Endothelial cell (in vitro differentiated cells): ENCODE measurements around the gene RALY. TPM values are rescaled to one million over a fixed set of nuclear protein-coding genes. Genes with fewer than 3 reads are reported as not detected.

Experiments used
- DNase-seq: peaks from one replicate; pipeline ENCODE4 v3.0.0; 2021; ENCODE audit warnings: low spot score
- H3K27ac Mint-ChIP-seq: one replicate; pipeline ENCODE4 v1.8.0; 2021; ENCODE audit warnings: mixed read lengths, inconsistent platforms; ENCODE audit not compliant: unreplicated experiment
- H3K27me3 Mint-ChIP-seq: one replicate; pipeline ENCODE4 v1.8.0; 2021; ENCODE audit warnings: mild to moderate bottlenecking, moderate library complexity, mixed read lengths, inconsistent platforms; ENCODE audit not compliant: unreplicated experiment
- H3K36me3 Mint-ChIP-seq: one replicate; pipeline ENCODE4 v1.8.0; 2021; ENCODE audit warnings: mild to moderate bottlenecking, low read depth, mixed read lengths, inconsistent platforms; ENCODE audit not compliant: unreplicated experiment
- H3K4me1 Mint-ChIP-seq: one replicate; pipeline ENCODE4 v1.8.0; 2021; ENCODE audit warnings: mild to moderate bottlenecking, mixed read lengths, inconsistent platforms; ENCODE audit not compliant: unreplicated experiment
- H3K4me3 Mint-ChIP-seq: one replicate; pipeline ENCODE4 v1.8.0; 2021; ENCODE audit warnings: mild to moderate bottlenecking, mixed read lengths, inconsistent platforms; ENCODE audit not compliant: unreplicated experiment
- H3K9me3 Mint-ChIP-seq: one replicate; pipeline ENCODE4 v1.8.0; 2021; ENCODE audit warnings: mixed read lengths, inconsistent platforms; ENCODE audit not compliant: unreplicated experiment
- total RNA-seq: library from RNA; stranded (reverse); fragmentation: NEBNext Ultra II Directional; extraction: Animal tissue kit (Norgen Biotek cat#: 25700); gene quantifications from one replicate; pipeline ENCODE4 v1.2.1, GENCODE V29; 2021; ENCODE audit not compliant: unreplicated experiment
- TF ChIP-seq, protein P1 (sequence below): fragments of 200-600 bp; sonication (generic); IDR thresholded peaks from one replicate; pipeline ENCODE4 v1.5.0; 2021; ENCODE audit warnings: antibody characterized with exemption; ENCODE audit not compliant: unreplicated experiment

The RALY gene
- total RNA-seq, 1 donor from 2014 or later, result 168 TPM

DNA sequence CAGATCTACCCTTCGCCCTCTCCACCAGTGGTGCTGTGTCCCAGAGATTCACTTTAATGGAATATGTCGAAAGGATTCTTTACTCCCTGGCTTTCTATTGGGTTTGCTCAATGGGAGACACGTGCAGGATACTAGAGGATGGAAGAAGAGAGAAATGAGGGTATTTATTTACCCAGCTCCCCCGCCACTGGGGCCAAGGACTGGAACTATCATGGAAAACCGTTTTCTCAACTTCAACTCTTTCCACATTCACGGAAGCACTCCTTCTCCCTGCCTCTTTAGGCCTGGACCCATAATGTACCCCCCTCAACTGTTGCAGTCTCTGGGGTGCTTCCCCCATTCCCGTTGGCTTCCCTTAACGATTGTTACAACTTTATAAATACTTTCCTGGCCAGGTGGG, 26.6 kb upstream of the RALY start:
- DNase-seq, result no peak
- H3K27me3 Mint-ChIP-seq, result no peaks in the 10 kb centered on the region
- H3K27ac Mint-ChIP-seq, result no peak overlapping the region
- peaks cover 15% of the 10 kb centered on the region for H3K4me1 Mint-ChIP-seq
- no peaks in the 10 kb centered on the region for H3K36me3 Mint-ChIP-seq
- H3K4me3 Mint-ChIP-seq, result no peak overlapping the region
- H3K9me3 Mint-ChIP-seq, result no peaks in the 10 kb centered on the region
- TF ChIP-seq, protein P1, sequence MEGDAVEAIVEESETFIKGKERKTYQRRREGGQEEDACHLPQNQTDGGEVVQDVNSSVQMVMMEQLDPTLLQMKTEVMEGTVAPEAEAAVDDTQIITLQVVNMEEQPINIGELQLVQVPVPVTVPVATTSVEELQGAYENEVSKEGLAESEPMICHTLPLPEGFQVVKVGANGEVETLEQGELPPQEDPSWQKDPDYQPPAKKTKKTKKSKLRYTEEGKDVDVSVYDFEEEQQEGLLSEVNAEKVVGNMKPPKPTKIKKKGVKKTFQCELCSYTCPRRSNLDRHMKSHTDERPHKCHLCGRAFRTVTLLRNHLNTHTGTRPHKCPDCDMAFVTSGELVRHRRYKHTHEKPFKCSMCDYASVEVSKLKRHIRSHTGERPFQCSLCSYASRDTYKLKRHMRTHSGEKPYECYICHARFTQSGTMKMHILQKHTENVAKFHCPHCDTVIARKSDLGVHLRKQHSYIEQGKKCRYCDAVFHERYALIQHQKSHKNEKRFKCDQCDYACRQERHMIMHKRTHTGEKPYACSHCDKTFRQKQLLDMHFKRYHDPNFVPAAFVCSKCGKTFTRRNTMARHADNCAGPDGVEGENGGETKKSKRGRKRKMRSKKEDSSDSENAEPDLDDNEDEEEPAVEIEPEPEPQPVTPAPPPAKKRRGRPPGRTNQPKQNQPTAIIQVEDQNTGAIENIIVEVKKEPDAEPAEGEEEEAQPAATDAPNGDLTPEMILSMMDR, result no peak

DNA sequence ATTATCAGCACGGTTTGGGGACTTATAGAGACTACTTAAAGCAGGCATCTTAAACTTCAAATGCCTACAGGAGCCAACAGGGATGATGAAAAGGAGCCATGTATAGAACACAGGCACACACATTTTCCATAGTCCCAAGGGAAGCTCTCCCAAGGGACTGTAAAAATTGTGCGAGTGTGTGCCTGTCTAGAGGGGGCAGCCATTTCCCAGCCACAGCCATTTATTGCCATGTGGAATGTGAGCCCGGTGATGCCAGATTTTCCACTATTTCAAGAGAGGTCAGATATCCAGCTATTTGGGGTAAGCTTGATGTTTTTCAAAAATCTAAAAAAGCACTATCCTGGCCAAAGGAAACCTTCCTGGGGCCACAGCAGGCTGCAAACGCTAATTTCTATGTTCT, 24.1 kb upstream of the RALY start:
- Mint-ChIP-seq H3K27ac (no peak overlapping the region), H3K9me3 (no peaks in the 10 kb centered on the region), H3K27me3 (no peaks in the 10 kb centered on the region), H3K36me3 (no peaks in the 10 kb centered on the region), H3K4me1 (peaks cover 7% of the 10 kb centered on the region), H3K4me3 (no peak overlapping the region)
- TF ChIP-seq, protein P1, result no peak
- no peak for DNase-seq

DNA sequence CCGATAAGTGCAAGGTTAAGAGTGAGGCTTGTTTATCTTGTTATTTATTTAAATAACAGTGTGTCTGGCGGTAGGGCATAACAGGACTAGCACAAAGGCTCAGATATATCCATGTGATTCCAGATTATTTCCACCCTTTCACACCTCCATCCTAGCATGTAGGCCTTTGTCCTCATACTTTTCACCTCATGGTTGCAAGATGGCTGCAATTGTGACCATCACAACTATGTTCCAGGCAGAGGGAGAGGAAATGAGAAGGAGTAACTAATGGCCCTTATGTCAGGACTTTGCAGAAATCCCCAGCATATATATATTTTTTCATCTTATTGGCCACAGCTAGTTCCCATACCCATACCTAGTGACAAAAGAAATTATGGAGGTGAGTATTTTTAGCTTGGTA, 23.5 kb upstream of the RALY start:
- Mint-ChIP-seq H3K4me3 (no peak overlapping the region), H3K27ac (no peak overlapping the region), H3K27me3 (no peaks in the 10 kb centered on the region), H3K36me3 (no peaks in the 10 kb centered on the region), H3K4me1 (peaks cover 7% of the 10 kb centered on the region), H3K9me3 (no peaks in the 10 kb centered on the region)
- no peak for DNase-seq
- TF ChIP-seq, protein P1, result no peak

DNA sequence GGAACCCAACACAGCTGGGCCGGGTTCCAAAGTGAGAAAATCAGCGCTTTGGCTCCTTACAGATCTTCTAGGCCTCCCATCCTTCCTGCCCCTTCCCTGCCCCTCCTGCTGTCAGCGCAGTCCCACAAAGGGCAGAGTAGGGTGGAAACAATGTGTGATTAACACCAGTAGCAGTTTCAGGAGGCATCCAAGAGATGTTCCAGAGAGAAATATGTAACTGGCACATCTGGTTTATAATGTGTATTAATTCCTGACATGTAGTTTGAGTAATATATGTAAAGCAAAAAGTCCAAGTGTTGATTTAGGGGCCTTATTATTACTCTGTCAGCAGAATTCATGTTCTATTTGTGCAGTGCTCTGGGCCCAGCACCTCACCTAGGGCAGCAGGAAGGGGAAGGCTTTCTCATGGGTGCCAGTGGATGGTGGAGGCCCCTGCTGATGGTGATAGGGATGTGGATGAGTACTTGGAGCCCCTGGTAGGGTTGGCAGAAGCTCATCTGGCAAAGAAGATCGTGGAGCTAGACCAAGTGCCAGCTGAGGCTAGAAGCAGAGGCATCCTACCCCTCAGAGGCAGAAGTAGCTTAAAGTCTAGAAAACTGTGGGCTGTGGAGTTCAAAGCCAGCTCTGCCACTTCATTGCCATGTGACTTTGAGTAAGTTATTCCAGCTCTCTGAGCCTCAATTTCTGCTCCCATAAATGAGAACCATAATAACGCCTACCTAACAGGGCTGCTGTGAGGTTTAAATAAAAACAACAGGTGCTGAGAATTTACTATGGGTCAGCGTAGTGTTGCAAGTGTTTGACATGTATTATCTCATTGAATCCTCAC, 22.4 kb upstream of the RALY start:
- H3K27me3 Mint-ChIP-seq, result no peaks in the 10 kb centered on the region
- TF ChIP-seq, protein P1, result no peak

DNA sequence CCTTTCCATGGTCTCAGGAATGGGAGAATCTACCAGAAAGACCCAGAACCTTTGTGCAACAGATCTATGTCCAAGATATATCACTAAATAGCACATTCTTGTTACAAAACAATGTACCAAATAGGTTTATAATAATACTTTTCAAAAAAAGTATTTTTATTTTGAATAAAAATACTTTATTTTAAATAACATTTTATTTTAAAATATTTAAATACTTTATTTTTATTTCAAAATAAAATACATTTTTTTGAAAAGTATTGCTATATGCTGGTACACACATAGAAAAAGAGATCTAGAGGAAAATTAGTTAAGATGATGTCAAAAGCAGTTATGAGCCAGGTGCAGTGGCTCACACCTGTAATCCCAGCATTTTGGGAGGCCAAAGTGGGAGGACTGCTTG, 16.8 kb upstream of the RALY start:
- Mint-ChIP-seq H3K27me3 (no peaks in the 10 kb centered on the region), H3K36me3 (no peaks in the 10 kb centered on the region), H3K4me1 (no peaks in the 10 kb centered on the region), H3K4me3 (no peak overlapping the region), H3K27ac (no peak overlapping the region), H3K9me3 (no peaks in the 10 kb centered on the region)
- DNase-seq, result no peak
- TF ChIP-seq, protein P1, result no peak

More for the DNA sequence above, 22.4 kb upstream of the RALY start:
- Mint-ChIP-seq H3K36me3 (no peaks in the 10 kb centered on the region), H3K4me1 (peaks cover 7% of the 10 kb centered on the region), H3K4me3 (no peak overlapping the region), H3K27ac (no peak overlapping the region), H3K9me3 (no peaks in the 10 kb centered on the region)
- DNase-seq, result no peak
